CD4-positive, alpha-beta T cell (primary cell): ENCODE data around the gene ATRNL1. TPM values are rescaled to one million over a fixed set of nuclear protein-coding genes. Genes with fewer than 3 reads are reported as not detected.
"Not testable (repeated sequence)": the region's sequence is repeated elsewhere in the genome, so short reads cannot be mapped to it uniquely, and the experiment has no call there.

Experiments
- ATAC-seq: fragments of 200-7000 bp; cut with Tn5 transposase; one replicate; pipeline ENCODE4 v1.10.0; 2022; ENCODE audit warnings: mild to moderate bottlenecking; ENCODE audit not compliant: poor library complexity
- CTCF ChIA-PET: fragments of 350-600 bp; sonication (Branson Sonifier 250); formaldehyde crosslinking; loops from one replicate; lab custom pipeline; 2021; ENCODE audit warnings: antibody characterized with exemption, inconsistent platforms; lab: Charles Lee
- POLR2A ChIA-PET: fragments of 350-600 bp; sonication (Branson Sonifier 250); formaldehyde crosslinking; loops from one replicate; lab custom pipeline; 2021; ENCODE audit warnings: antibody characterized with exemption, inconsistent platforms; lab: Charles Lee
- DNase-seq, 14 experiments: peaks; one replicate each; pipeline ENCODE4 v3.0.0-alpha.2; 2013 to 2020; ENCODE audit warnings: mixed read lengths in 2 of 14
- H3K27ac ChIP-seq, 2 donors: one replicate each; pipeline versions ENCODE4 v1.5.1 to v1.7.0; 2013; ENCODE audit warnings: low read length in 2 of 2, low read depth in 1 of 2, mild to moderate bottlenecking in 1 of 2
- H3K27me3 ChIP-seq, 2 experiments: 1 replicate in 1 of 2; 2 replicates in 1 of 2; pipeline versions ENCODE4 v1.6.1 to v1.7.0; 2013; ENCODE audit warnings: low read length in 2 of 2, control low read depth in 1 of 2, mild to moderate bottlenecking in 1 of 2, moderate library complexity in 1 of 2; ENCODE audit not compliant: insufficient read depth in 2 of 2, control insufficient read depth in 1 of 2
- H3K36me3 ChIP-seq: one replicate; pipeline ENCODE4 v1.6.1; 2013; ENCODE audit warnings: low read length, control low read depth; ENCODE audit not compliant: insufficient read depth
- H3K4me1 ChIP-seq: one replicate; pipeline ENCODE4 v1.6.1; 2013; ENCODE audit warnings: low read length, control low read depth; ENCODE audit not compliant: insufficient read depth
- H3K4me3 ChIP-seq: one replicate; pipeline ENCODE4 v1.5.1; 2013; ENCODE audit warnings: mild to moderate bottlenecking, low read length, moderate library complexity
- H3K9me3 ChIP-seq, 2 experiments: 1 replicate in 1 of 2; 2 replicates in 1 of 2; pipeline versions ENCODE4 v1.6.1 to v1.7.0; 2013; ENCODE audit warnings: low read length in 2 of 2, mild to moderate bottlenecking in 2 of 2, control low read depth in 1 of 2, moderate library complexity in 1 of 2; ENCODE audit not compliant: control insufficient read depth in 1 of 2, insufficient read depth in 1 of 2
- H3K27ac Mint-ChIP-seq: one replicate; pipeline ENCODE4 v1.8.0; 2020; ENCODE audit warnings: mixed read lengths
- H3K27me3 Mint-ChIP-seq: one replicate; pipeline ENCODE4 v1.8.0; 2021; ENCODE audit warnings: mixed read lengths
- H3K36me3 Mint-ChIP-seq: one replicate; pipeline ENCODE4 v1.8.0; 2021; ENCODE audit warnings: low read depth, mixed read lengths
- H3K4me1 Mint-ChIP-seq: one replicate; pipeline ENCODE4 v1.8.0; 2021; ENCODE audit warnings: low read depth, mixed read lengths
- H3K4me3 Mint-ChIP-seq: one replicate; pipeline ENCODE4 v1.8.0; 2020; ENCODE audit warnings: mild to moderate bottlenecking, mixed read lengths
- H3K9me3 Mint-ChIP-seq: one replicate; pipeline ENCODE4 v1.8.0; 2020; ENCODE audit warnings: mixed read lengths
- intact Hi-C, 2 experiments: fragments of 100-400 bp; cut with DNase I in 1 of 2; cut with micrococcal nuclease in 1 of 2; formaldehyde crosslinking; loops; one replicate each; pipeline versions ENCODE4 v1.15.1 to v1.9.0; 2023 to 2025; cut with DNase I, micrococcal nuclease
- total RNA-seq, 174 experiments: library from RNA in 2 of 174; stranded (reverse) in 2 of 174; gene quantifications; one replicate each; pipeline ENCODE4 v1.2.3 and lab custom pipeline; 2021 to 2026
- TF ChIP-seq, protein P1 (sequence below): fragments of 200-600 bp; IDR thresholded peaks from one replicate; pipeline ENCODE4 v1.8.0; 2022; ENCODE audit warnings: antibody characterized with exemption, mild to moderate bottlenecking

The ATRNL1 gene
- total RNA-seq, 2 experiments from 2014 or later = not detected

DNA sequence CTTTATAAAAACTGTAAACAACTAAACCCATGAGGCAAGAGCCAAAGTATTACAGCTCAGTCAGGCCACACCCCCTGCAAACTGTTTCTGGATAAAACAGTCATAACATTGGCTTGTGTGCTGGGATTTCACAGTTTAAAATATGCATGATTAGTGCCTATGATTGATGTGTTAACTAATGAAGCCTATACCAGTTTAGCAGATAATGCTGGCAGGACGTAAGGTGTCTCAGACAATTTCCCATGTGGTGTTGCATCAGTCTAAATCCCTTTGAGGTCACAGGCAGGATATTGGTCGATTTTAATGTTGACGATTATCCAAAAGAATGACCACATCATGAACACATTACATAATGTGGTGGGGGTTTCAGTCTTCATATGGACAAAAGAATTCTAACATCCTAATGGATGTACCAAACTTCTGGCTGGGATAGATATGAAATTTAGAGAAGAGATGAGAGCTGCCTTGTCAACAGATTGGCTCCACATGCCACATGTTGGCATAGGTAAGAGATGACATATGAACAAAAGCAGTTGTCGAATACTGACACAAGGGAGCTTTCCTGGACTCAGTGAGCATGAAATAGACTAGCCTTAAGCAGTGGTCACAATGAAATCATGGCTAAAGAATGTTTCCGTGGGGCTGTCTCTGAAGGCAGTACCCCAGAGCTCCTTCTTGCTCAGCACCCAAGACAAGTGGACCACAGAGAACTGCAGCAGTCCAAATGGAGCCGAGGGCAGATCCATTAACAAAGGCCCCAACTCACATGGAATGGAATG is 734.3 kb downstream of the ATRNL1 start:
- H3K9me3 ChIP-seq = peaks cover 0 to 12% of the 10 kb centered on the region in 2 experiments
- no peaks in the 10 kb centered on the region for H3K36me3 Mint-ChIP-seq
- no peaks in the 10 kb centered on the region for H3K4me1 Mint-ChIP-seq
- POLR2A ChIA-PET = no interaction called here
- no peak overlapping the region for H3K27ac ChIP-seq
- no peaks in the 10 kb centered on the region for H3K36me3 ChIP-seq
- no peaks in the 10 kb centered on the region for H3K4me1 ChIP-seq
- H3K4me3 Mint-ChIP-seq = no peak overlapping the region
- no peak overlapping the region for H3K4me3 ChIP-seq
- H3K27me3 ChIP-seq = no peaks in the 10 kb centered on the region
- intact Hi-C loops = no loop called here
- no peaks in the 10 kb centered on the region for H3K27me3 Mint-ChIP-seq
- peaks cover 2% of the 10 kb centered on the region for H3K9me3 Mint-ChIP-seq
- CTCF ChIA-PET = no interaction called here
- DNase-seq (no peak), ATAC-seq (no peak)
- H3K27ac Mint-ChIP-seq = no peak overlapping the region
- TF ChIP-seq, protein P1, sequence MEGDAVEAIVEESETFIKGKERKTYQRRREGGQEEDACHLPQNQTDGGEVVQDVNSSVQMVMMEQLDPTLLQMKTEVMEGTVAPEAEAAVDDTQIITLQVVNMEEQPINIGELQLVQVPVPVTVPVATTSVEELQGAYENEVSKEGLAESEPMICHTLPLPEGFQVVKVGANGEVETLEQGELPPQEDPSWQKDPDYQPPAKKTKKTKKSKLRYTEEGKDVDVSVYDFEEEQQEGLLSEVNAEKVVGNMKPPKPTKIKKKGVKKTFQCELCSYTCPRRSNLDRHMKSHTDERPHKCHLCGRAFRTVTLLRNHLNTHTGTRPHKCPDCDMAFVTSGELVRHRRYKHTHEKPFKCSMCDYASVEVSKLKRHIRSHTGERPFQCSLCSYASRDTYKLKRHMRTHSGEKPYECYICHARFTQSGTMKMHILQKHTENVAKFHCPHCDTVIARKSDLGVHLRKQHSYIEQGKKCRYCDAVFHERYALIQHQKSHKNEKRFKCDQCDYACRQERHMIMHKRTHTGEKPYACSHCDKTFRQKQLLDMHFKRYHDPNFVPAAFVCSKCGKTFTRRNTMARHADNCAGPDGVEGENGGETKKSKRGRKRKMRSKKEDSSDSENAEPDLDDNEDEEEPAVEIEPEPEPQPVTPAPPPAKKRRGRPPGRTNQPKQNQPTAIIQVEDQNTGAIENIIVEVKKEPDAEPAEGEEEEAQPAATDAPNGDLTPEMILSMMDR = no peak

- H3K27me3 ChIP-seq, H3K27ac ChIP-seq, H3K27ac Mint-ChIP-seq, H3K9me3 Mint-ChIP-seq, H3K36me3 ChIP-seq, CTCF ChIA-PET, H3K4me1 ChIP-seq, ATAC-seq, H3K36me3 Mint-ChIP-seq, intact Hi-C loops, DNase-seq, H3K4me3 ChIP-seq, H3K4me3 Mint-ChIP-seq, POLR2A ChIA-PET, H3K4me1 Mint-ChIP-seq, H3K27me3 Mint-ChIP-seq: not testable (repeated sequence)
- H3K9me3 ChIP-seq = peaks cover 0 to 12% of the 10 kb centered on the region in 2 experiments
Observed at GRCh38 chr10:115828182-115828581, 735.0 kb downstream of the ATRNL1 start.

- H3K9me3 ChIP-seq = peaks cover 0 to 12% of the 10 kb centered on the region in 2 experiments
- Mint-ChIP-seq H3K9me3 (peaks cover under 1% of the 10 kb centered on the region), H3K4me3 (no peak overlapping the region), H3K27ac (no peak overlapping the region), H3K36me3 (no peaks in the 10 kb centered on the region), H3K27me3 (no peaks in the 10 kb centered on the region), H3K4me1 (no peaks in the 10 kb centered on the region)
- no peaks in the 10 kb centered on the region for H3K27me3 ChIP-seq
- no peak overlapping the region for H3K27ac ChIP-seq
- H3K36me3 ChIP-seq = no peaks in the 10 kb centered on the region
- TF ChIP-seq, protein P1 = no peak
- no peak overlapping the region for H3K4me3 ChIP-seq
- ChIA-PET POLR2A (no interaction called here), CTCF (no interaction called here)
- intact Hi-C loops = no loop called here
- no peaks in the 10 kb centered on the region for H3K4me1 ChIP-seq
- DNase-seq (no peak), ATAC-seq (no peak)
Observed at GRCh38 chr10:115829521-115830205, 736.5 kb downstream of the ATRNL1 start.
